Body of pancreas (tissue), 4 donors: ENCODE measurements around the gene APBA2.

ENCODE experiments used
- POLR2A ChIP-seq, 3 donors: fragments of 450-650 bp; IDR thresholded peaks; one replicate each; pipeline ENCODE4 v1.6.1; 2016; ENCODE audit warnings: antibody characterized with exemption in 3 of 3, mild to moderate bottlenecking in 2 of 3
- TF ChIP-seq, protein P1 (sequence below), 7 experiments: fragments of 450-650 bp in 4 of 7; fragments of 200-600 bp in 3 of 7; sonication (generic) in 3 of 7; IDR thresholded peaks; one replicate each; pipeline ENCODE4 v1.5.1; 2016 to 2019; ENCODE audit warnings: antibody characterized with exemption in 7 of 7

DNA sequence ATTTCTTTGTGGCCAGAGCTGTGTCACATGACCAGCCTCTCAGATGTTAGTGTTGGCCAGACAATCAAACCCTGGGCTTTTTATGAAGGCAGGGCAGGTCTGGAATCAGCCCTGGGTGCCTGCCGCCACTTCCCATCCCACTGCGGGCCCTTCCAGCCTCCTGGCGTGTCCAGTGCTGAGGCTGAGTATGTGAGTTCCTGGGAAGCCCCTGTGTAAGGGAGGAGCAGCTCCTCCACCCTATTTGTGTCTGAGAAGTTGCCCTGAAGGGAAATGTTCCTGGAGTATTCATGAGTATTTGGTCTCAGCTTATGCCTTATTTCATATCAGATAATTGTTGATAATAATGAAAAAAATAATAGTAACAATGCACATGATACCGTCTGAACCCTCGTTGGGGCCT is 193.7 kb downstream of the APBA2 start:
- TF ChIP-seq, protein P1, sequence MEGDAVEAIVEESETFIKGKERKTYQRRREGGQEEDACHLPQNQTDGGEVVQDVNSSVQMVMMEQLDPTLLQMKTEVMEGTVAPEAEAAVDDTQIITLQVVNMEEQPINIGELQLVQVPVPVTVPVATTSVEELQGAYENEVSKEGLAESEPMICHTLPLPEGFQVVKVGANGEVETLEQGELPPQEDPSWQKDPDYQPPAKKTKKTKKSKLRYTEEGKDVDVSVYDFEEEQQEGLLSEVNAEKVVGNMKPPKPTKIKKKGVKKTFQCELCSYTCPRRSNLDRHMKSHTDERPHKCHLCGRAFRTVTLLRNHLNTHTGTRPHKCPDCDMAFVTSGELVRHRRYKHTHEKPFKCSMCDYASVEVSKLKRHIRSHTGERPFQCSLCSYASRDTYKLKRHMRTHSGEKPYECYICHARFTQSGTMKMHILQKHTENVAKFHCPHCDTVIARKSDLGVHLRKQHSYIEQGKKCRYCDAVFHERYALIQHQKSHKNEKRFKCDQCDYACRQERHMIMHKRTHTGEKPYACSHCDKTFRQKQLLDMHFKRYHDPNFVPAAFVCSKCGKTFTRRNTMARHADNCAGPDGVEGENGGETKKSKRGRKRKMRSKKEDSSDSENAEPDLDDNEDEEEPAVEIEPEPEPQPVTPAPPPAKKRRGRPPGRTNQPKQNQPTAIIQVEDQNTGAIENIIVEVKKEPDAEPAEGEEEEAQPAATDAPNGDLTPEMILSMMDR (IDR thresholded peaks at IDR 0.05) = no peak
- no peak for TF ChIP-seq POLR2A (IDR thresholded peaks at IDR 0.05)
